Measurements from ENCODE around the gene TXNDC11. TPM values are rescaled to one million over a fixed set of nuclear protein-coding genes. Genes with fewer than 3 reads are reported as not detected.

Gene TXNDC11
- polyA plus RNA-seq, 1 donor (not counting 4 experiments of a cell fraction or from before 2014, with no cell fraction given), result 35.9 TPM

GRCh38 chr16:11677959-11678881 lies 64.4 kb downstream of the TXNDC11 start:
- TF ChIP-seq EZH2 (IDR thresholded peaks at IDR 0.05; ENCODE audit: low read length), result no peak
- TF ChIP-seq CTCF (optimal IDR thresholded peaks at IDR 0.05 in 1 of 3, IDR thresholded peaks at IDR 0.05 in 1 of 3, conservative IDR thresholded peaks at IDR 0.05 in 1 of 3; ENCODE audit: extremely low read depth in 1 of 3, insufficient read depth in 2 of 3, low read length in 3 of 3), result no peak
- Histone ChIP-seq H3K79me2 (ENCODE audit: control insufficient read depth, insufficient read depth, low read length) (peaks cover 9% of the 10 kb centered on the region), H3K9me1 (ENCODE audit: control insufficient read depth, extremely low read depth, insufficient read depth, low read length) (peaks cover 2% of the 10 kb centered on the region), H3K9ac (ENCODE audit: control insufficient read depth, extremely low read depth, insufficient read depth, low read length) (no peak overlapping the region), H3K36me3 (ENCODE audit: control insufficient read depth in 2 of 2, extremely low read depth in 1 of 2, insufficient read depth in 2 of 2, low read length in 2 of 2) (peaks cover 25 to 31% of the 10 kb centered on the region in 2 experiments), H4K20me1 (ENCODE audit: control insufficient read depth, extremely low read depth, insufficient read depth, low read length) (peaks cover 10% of the 10 kb centered on the region), H3K4me1 (ENCODE audit: control insufficient read depth, extremely low read depth, insufficient read depth, low read length) (peaks cover 47% of the 10 kb centered on the region), H2AFZ (ENCODE audit: control insufficient read depth, low read length) (no peak overlapping the region), H3K27ac (ENCODE audit: control insufficient read depth, insufficient read depth, low read length) (no peak overlapping the region), H3K4me2 (ENCODE audit: control insufficient read depth, extremely low read depth, insufficient read depth, low read depth, low read length) (no peak overlapping the region), H3K9me3 (ENCODE audit: control insufficient read depth, low read depth, low read length) (no peaks in the 10 kb centered on the region), H3K27me3 (ENCODE audit: control insufficient read depth, extremely low read depth, insufficient read depth, low read length) (no peaks in the 10 kb centered on the region), H3K4me3 (ENCODE audit: control insufficient read depth in 2 of 3, extremely low read depth in 1 of 3, insufficient read depth in 2 of 3, low read depth in 1 of 3, low read length in 3 of 3) (no peak overlapping the region)
- dilution Hi-C loops (cut with MboI; ENCODE audit: extremely low pct_ligation_motif_present, low sequenced_read_pairs), result no loop called here
- DNase-seq (ENCODE audit: low read depth, low spot score) (no peak), FAIRE-seq (no peak)

DNA sequence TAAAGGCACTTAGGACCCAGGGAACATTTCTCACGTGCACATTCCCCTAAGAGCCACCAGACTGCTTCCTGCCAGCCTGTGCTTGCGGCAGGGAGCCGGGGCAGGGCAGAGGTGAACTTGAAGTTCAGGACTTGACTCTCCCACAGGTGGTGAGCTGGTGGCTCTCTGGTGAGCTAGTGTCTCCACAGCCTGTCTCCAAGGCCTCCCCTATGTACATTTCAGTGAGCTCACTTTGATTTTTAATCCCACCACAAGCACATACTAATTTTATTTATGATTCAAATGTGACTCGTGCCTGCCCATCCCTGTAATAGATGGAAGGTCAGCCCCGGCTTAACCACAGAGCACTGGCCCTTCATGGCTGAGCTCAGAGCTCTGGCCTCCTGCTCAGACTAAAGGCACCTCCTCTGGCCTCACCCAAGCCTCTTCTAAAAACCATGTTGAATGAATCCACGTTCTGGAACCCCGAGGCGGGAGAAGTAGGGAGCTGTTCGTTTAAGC lies 65.2 kb downstream of the TXNDC11 start:
- Histone ChIP-seq H3K36me3 (ENCODE audit: control insufficient read depth in 2 of 2, extremely low read depth in 1 of 2, insufficient read depth in 2 of 2, low read length in 2 of 2) (peaks cover 24 to 30% of the 10 kb centered on the region in 2 experiments), H3K79me2 (ENCODE audit: control insufficient read depth, insufficient read depth, low read length) (peaks cover 9% of the 10 kb centered on the region), H3K4me3 (ENCODE audit: control insufficient read depth in 2 of 3, extremely low read depth in 1 of 3, insufficient read depth in 2 of 3, low read depth in 1 of 3, low read length in 3 of 3) (no peak overlapping the region), H3K9me1 (ENCODE audit: control insufficient read depth, extremely low read depth, insufficient read depth, low read length) (peaks cover 2% of the 10 kb centered on the region), H3K27me3 (ENCODE audit: control insufficient read depth, extremely low read depth, insufficient read depth, low read length) (no peaks in the 10 kb centered on the region), H3K4me2 (ENCODE audit: control insufficient read depth, extremely low read depth, insufficient read depth, low read depth, low read length) (peak overlapping the region; percentile 61), H3K4me1 (ENCODE audit: control insufficient read depth, extremely low read depth, insufficient read depth, low read length) (peaks cover 40% of the 10 kb centered on the region), H2AFZ (ENCODE audit: control insufficient read depth, low read length) (no peak overlapping the region), H3K9me3 (ENCODE audit: control insufficient read depth, low read depth, low read length) (no peaks in the 10 kb centered on the region), H4K20me1 (ENCODE audit: control insufficient read depth, extremely low read depth, insufficient read depth, low read length) (peaks cover 5% of the 10 kb centered on the region), H3K27ac (ENCODE audit: control insufficient read depth, insufficient read depth, low read length) (peak overlapping the region; percentile 40), H3K9ac (ENCODE audit: control insufficient read depth, extremely low read depth, insufficient read depth, low read length) (peak overlapping the region; percentile 36)
- no peak for DNase-seq (ENCODE audit: low read depth, low spot score)
- dilution Hi-C loops (cut with MboI; ENCODE audit: extremely low pct_ligation_motif_present, low sequenced_read_pairs), result no loop called here
- no peak for FAIRE-seq
- TF ChIP-seq EZH2 (IDR thresholded peaks at IDR 0.05; ENCODE audit: low read length) (no peak), CTCF (optimal IDR thresholded peaks at IDR 0.05 in 1 of 3, IDR thresholded peaks at IDR 0.05 in 1 of 3, conservative IDR thresholded peaks at IDR 0.05 in 1 of 3; ENCODE audit: extremely low read depth in 1 of 3, insufficient read depth in 2 of 3, low read length in 3 of 3) (no peak)
